Lung microvascular endothelial cell (primary cell): ENCODE data around the gene CKAP5. TPM values are rescaled to one million over a fixed set of nuclear protein-coding genes. Genes with fewer than 3 reads are reported as not detected.

Experiments
- DNase-seq, 2 donors: peaks; one replicate each; pipeline versions ENCODE4 v3.0.0 to v3.0.0-alpha.2; 2010; ENCODE audit warnings: low read depth in 2 of 2
- total RNA-seq: library from RNA; depleted of rRNA; stranded (reverse); fragments of >200 nt; gene quantifications from 2 replicates; pipeline ENCODE4 v1.2.1, GENCODE V29; 2014

Gene CKAP5
- 40.8 and 42.5 TPM in 2 replicates for total RNA-seq

DNA sequence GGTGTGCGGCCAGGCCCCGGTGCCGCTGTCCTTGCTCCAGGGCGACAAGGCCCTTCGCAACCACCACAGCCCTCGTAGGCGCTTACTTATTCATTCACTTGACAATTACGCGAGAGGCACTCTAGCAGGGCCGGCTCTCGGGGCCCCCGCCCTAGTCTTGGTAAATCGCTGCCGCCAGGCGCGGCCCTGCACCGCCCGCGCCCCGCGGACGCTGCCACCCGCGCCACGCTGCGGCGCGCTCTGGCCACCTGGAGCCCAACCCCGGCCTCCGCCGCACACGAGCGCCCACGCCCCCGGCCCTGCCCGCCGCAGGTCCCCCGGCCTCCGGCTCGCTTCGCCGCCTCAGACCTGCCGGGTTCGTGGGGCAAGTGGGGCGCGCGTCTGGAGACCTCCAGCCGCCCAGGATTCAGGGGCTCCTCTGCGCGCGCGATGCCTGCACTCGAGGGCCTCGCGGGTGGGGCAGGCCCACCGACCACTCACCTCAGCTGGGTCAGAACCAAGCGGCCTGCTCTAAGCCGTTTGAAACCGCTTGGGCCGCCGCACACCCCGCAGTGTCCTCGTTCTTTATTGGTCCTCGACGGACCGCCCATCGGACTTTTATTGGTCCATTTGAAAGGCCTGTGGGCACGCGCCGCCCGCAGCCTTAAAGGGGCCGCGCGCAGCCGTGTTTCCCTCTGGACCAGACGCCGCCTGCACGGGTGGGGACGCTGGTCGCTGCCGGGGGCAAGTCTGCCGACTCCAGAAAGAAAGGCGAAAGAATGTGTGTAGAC lies at the start of gene CKAP5:
TSS of gene CKAP5 (minus strand) at position 541 of the 770 bp plus-strand sequence. CDS start 25,049 bp downstream, outside the sequence.
- DNase-seq, result peak; percentile 91 to 94

DNA sequence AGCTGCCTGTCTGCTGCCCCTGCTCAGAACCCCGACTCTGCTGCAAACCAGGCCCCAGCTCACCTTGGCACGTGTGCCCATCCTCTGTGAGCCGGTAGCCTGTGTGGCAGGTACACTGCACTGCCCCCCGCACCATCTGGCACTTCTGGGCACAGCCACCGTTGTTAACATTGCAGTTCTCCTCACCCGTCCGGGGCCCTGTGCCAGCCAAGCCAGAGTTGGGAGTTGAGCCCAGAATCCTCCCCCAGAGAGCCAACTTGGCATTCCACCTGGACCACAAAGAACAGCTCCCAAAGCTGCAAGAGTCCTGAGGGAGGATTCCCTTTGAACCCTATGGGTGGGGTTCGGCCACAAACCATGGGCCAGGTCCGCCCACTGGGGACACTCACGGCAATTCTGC lies 49.7 kb upstream of the CKAP5 start:
- DNase-seq, result no peak

DNA sequence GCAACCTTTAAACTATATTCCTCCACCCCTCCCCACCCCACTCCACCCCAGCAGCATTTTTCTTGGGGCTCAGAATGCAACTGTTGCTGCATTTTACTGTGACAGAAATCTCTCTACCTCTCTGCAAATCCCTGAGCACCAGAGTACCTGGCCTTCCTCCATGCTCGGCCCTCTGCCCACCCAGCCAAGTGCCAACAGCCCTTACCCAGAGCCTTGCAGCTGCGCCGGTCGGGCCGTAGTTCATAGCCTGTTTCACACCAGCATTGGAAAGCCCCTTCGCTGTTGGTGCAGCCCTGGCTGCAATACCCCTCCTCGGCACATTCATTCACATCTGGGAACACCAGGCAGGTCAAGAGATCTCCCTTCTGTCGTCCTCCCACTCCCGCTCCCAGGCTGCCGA lies 48.9 kb upstream of the CKAP5 start:
- no peak for DNase-seq

DNA sequence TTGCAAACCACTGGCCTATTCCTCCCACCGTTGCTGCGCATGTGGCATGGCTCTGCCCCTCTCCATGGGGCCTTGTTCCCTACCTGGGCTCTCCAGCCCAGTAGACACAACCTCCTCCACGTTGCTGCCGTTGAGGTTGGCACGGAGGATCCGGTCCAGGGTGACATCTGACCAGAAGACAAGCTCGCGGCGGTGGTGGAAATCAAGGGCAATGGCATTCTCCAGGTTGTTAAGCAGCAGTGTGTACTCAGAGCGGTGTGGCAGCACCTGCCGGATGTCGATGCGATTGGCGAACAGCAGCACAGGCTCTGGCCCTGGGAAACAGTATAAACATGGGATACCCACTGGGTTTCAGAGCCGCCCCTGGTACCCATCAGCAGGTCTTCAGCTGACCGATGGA lies 48.4 kb upstream of the CKAP5 start:
- no peak for DNase-seq

DNA sequence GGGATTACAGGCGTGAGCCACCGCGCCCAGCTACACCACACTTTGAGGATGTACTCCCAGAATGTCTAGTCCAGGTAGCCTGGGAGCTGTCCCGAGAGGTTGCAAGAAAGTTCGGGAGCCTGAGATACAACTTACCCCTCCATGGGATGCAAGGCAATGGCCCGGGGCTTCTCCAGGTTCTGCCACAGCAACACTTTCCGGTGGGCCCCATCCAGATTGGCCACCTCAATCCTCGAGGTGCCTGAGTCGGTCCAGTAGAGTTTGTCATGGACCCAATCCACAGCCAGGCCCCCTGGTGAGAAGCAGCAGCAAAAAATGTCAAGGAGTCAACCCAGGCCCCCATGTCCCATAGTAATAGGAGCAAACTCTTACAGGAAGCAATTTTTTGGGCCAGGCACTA lies 46.8 kb upstream of the CKAP5 start:
- no peak for DNase-seq

DNA sequence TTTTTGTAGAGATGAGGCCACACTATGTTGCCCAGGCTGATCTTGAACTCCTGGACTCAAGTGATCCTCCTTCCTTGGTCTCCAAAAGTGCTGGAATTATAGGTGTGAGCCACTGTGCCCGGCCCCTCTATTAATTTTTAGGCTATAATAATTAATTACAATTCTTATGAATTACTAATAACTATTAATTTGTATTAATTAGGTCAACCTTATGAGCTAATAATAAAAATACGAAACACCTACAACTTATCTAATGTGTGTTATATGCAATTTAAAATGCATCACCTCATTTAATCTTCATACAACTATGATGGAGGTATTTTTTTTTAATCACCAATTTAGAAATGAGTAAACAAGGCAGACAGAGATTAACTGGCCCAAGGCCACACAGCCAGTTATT lies 46.0 kb upstream of the CKAP5 start:
- DNase-seq, result no peak

DNA sequence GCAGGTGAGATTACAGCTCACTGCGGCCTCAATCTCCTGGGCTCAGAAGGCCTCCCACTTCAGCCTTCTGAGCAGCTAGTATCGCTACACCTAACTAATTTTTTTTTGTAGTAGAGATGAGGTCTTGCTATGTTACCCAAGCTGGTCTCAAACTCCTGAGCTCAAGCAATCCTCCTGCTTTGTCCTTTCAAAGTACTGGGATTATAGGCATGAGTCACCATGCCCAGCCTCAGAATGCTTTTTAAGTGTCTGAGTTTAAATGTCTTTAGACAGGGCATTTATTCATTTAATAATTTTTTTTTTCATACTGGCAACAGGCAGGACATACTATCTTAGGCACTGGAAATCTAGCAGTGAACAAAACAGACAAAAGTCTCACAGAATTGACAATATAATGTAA lies 44.6 kb upstream of the CKAP5 start:
- no peak for DNase-seq

DNA sequence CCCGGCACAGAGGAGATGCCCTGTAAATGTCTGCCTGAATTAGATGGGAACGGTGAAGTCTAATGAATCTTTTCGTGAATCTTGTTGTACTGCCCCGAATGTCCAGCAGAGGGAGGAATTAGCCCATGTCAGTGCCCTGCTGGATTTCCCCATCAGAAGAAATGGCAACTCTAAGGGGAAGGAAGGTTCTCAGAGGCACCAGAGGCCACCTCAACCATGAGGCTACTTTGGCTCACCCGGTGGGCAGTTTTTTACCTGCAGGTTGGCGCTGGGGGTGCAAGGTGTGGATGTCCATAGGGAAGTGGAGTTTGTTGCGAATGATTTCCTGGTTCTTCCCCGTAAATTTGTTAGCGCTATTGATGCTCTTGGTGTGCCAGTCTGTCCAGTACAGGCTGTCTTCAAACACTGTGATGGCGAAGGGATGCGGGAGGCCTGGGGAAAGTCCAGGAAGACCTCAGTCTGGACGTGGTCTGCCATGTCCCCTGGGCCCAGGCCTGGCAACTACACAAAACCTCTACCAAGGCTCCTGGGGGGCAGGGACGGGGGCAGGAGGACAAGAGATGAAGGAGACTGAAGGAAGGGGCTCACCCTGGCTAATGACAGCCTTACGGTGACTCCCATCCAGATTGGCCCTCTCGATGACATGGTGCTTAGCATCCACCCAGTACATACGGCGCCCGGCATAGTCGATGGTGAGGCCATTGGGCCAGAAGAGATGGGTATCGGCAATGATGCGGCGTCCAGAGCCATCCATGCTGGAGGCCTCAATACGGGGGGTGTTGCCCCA lies 43.8 kb upstream of the CKAP5 start:
- DNase-seq, result peak; percentile 72 to 80

DNA sequence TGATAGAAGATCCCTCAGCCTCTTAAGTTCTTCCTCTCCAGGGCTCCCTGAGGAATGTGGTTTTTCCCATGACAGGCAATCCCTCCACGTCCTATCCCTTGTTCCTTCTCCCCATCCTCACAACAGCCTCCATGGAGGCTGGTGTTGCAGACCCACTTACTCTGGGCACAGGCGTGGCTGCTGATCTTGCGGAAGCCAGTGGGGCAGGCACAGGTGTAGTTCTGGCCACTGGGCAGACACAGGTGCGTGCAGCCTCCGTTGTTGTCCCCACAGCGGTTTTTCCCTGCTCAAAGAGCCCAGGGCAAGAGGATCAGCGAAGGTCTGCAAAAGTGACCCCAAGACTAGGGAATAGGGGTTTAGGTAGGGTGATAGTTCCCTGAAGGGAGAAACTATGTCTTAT lies 43.2 kb upstream of the CKAP5 start:
- DNase-seq, result no peak

DNA sequence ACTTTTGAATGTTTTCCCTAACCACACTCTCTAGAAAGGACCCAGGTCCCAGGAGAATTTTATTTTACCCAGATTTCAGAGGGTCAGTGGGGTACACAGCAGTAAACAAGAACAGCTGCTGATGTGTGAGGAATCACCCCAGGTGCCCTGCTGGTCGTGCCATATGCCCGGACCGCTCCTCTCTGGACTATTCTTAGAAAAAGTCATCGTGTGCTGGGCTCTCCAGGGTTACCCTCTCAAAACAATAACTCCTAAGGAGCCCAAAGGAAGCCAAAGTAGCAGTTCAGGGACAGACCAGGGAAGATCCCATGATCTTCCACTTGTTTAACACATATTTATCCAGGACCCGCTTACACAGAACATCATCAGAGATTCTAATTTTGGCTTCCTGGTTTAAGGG lies 42.6 kb upstream of the CKAP5 start:
- DNase-seq, result no peak

DNA sequence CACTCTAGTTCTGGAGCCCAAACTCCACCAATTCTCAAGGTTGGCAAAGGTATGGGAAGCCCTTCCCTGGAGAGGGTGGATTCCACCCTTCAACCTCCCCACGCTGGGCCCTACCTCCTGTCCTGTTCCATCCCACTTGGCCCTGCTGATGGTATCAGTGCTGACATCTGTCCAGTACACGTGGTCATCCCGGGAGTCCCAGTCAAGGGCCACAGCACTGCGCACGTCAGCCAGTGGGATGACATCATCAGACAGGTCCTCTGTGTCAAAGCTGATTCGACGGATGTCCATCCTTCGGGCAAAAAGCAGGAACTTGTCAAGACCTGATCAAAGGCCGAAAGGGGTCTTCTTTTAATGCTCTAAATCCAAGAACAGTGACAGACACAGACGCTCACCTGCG lies 40.1 kb upstream of the CKAP5 start:
- no peak for DNase-seq

DNA sequence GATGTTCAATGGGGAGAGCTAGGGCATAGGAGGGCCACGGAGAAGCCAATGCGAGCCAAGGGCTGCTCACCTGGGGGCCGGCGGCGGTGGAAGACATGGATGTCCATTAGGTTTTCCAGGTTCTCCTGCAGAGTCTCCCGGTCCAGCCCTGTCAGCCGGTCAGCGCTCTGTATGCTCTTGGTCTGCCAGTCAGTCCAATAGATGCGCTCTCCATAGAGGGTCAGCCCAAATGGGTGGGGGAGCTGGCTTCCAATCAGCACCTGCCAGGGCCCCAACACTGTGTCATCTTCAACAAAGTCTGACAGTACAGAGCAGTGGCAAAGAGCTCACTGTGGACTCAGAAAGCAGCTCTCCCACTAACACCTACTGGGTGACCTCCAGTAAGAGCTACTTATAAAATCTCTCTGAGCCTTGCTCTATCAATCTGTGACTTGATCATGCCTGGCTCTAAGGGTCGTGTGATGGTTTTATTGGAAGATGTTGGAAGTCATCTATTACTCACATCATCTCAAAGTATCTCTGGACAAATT lies 33.0 kb upstream of the CKAP5 start:
- DNase-seq, result no peak

DNA sequence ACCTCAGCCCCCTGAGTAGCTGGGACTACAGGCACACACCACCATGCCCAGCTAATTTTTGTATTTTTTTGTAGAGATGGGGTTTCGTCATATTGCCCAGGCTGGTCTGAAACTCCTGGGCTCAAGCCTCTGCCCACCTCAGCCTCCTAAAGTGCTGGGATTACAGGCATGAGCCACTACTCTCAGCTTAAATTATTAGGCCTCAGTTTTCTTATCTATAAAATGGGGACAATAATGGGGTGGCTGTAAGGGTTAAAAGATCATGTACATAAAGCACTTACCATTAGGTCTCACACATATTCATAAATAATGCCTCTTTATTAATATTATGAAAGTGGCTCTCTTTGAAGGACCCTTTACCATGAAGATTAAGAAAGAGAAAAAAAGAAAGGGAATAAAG lies 31.5 kb upstream of the CKAP5 start:
- no peak for DNase-seq

DNA sequence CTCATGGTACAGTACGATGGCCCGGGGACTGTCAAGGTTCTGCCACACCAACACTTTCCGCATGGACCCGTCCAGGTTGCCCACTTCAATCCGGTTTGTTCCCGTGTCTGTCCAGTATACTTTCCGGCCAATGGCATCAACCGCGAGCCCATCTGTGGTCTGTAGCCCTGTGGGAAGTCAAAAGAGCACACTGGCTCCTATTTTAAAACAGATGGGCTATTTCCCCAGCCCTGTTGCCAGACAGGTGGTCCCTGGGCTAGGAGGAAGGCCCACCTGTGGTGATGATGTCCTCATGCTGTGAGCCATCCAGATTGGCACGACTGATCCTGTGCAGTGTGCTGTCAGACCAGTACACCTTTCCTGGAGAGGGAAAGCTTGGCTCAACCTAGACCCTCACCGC lies 30.4 kb upstream of the CKAP5 start:
- DNase-seq, result no peak

DNA sequence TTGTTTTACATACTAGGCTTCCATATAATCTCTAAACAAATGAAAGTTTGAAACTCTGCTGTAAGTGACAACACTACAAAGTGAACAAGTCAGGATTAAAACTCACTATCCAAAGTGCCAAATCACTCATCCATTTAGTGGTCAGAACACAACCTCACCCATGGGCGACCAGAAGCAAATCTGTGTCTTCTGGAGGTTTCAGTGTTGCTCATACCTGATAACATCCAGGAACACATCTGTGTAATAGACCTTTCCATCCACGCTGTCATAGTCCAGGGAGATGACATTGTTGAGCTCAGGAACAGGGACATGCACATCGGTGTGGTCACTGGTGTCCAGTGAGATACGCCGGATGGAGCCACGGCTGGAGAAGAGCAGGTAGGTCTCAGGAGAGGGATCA lies 28.5 kb upstream of the CKAP5 start:
- no peak for DNase-seq

DNA sequence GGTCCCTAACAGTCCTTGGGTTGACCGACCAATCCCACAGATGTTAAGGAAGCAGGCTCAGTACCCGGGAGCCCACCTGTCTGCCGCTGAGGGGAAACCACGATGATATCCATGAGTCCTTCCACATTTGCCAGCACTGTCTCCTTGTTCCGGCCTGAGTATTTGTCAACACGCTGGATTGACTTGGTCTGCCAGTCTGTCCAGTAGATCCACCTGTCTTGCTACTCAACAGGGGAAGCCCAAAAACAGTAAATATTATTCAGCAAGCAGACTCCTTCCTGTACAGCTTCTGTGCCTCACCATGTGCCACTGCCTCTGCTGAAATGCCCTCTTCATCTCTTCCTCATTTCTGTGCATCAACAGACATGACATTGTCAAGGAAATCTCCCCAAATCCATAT lies 22.8 kb upstream of the CKAP5 start:
- DNase-seq, result no peak

DNA sequence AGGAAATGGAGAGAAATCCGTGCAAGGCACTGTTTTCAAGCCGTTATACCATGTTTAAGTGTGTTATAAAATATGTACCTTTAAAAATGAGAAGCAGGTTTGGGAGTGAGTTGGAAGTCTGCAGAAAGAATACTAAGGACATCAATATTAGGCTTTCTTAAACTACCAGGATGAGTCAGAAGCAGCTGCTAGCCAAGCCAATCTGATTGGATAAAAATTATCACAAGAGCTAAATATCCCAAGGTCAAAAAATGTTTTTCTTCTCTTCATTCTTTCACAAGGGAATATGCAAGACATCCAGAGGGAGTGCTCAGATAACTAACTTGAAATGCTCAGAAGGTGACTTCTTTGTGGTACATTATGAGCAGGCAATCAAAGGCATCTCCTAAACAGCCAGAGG lies 19.3 kb upstream of the CKAP5 start:
- peak in 1 of 2 donors; percentile 22 for DNase-seq

DNA sequence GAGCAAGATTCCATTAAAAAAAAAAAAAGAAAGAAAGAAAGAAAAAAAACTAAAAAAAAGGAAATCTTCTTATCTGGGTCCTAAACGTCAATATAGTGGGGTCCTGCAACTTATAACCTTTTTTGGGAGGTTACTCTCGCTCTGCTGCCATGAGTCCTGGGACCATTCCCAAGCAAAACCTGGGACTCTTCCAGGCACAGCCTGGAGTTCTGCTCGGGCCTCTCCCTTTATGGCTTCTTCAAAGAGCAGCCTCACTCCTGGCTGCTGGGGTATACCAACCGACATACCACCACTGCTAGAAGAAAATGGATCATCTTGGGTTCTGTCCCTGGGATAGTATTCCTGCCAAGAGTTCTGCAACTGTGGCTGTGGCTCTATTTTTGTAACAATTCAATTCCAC lies 14.1 kb upstream of the CKAP5 start:
- no peak for DNase-seq

DNA sequence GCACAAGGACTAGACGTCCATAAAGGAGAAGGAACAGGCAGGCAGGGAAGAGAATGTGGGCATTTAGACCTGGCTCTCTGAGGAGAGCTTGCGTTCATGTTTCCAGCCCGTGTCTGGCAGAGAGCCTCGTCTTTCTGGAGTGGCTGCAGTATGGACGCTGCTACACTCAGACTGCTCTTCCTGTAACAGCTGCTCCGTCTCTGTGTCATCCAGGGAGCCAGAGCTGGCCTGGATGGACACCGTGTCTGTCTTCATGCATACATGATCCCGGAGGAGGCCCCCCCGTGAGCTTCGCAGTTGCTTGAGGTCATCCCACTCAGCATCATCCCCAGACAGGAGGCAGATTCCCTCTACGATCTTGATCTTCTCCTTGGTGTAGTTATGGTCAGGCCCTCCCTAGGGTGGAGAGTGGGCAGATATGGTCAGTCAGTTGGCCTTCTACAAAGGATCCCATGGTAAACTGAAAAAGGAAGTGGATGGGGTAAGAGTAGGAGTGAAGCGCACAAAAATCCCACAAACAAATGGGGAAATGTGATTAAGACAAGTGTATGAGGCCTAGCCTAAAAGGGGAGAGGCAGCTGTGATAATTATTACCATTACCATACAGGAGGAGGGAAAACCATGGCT lies 13.0 kb upstream of the CKAP5 start:
- DNase-seq, result no peak

DNA sequence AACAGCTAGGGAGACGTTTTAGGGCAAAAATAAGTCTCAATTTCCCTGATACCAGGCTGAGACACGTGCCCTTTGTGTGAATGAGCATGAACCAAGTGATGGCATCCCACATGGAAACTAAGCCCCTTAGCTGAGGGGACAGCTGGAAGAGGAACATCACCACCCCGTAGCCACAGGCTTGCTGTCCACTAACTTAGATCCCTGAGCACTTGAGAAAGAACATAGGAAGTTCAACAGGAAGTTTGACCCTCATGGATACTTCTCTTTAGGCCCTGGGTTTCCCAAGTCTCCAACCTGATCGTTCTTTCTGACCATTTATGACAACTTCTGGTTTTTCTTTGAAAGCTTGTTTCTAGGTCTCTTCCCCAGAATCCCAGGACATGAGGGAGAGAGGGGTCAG lies 11.6 kb upstream of the CKAP5 start:
- no peak for DNase-seq

DNA sequence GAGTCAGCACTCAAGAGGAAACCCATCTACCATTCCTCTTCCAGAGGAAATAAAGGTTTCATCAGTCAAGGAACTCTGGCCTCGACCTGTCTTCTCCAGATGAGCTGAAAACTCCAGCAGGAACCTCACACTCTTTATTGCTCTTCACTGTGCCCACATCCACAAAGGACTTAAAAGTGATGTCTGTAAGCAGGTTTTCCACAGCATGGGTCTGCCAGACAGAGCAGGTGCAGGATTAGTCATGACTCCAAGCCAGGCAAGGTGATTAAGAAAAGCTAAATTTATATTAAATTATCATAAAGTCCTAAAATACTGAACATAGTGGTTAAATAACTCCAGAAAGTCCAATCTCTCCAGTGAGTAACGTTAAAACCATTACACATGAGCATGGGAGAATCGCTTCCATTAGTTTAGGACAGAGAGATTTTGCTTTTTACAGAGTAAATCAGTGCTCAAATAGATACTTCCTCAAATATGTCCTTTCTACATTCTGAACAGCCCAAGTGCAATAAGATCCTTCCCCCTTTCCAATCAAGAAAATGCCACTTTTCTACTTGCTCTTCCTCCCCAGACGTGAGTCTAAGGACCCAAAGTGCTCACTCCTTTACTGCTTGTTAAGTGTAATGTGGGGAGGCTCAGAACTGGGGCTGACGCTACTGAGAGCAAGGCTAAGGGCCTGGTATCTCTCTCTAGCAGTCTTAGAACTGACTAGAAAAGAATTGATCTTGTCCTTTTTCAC lies 10.7 kb upstream of the CKAP5 start:
- no peak for DNase-seq

DNA sequence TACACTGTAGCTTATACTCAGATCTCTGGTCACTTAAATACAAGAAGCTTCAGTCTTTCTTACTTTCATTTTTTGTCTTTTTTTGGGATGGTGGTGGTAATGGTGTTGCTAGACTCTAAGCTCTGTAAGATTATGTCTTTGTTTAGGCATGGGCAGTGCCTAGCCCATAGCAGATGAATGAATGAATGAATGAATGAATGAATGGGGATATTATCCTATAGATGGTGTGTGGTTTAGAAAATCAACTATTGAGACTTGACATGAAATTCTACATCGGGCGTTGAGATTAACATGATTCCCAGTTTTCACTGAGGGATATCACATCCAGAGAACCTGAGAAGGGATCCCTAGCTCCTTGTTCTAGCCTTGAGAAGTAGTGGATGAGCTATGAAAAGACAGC lies 9.8 kb upstream of the CKAP5 start:
- DNase-seq, result no peak
